RWPE2 (cell line): ENCODE measurements around the gene ZC3HAV1.

Experiments used
- ATAC-seq: fragments of 200-7000 bp; cut with Tn5 transposase; 3 replicates; pipeline ENCODE4 v1.9.1; 2021; ENCODE audit warnings: low read depth
- DNase-seq: peaks from one replicate; pipeline ENCODE4 v3.0.0-alpha.2; 2020; ENCODE audit warnings: low spot score
- H3K27ac ChIP-seq: fragments of 450-650 bp; 2 replicates; pipeline ENCODE4 v1.5.1; 2017; ENCODE audit warnings: mild to moderate bottlenecking; ENCODE audit not compliant: poor library complexity, severe bottlenecking
- H3K27me3 ChIP-seq: fragments of 250-450 bp; sonication (Bioruptor Pico); 2 replicates; pipeline ENCODE4 v1.5.1; 2021; ENCODE audit warnings: mild to moderate bottlenecking, moderate library complexity; ENCODE audit not compliant: insufficient read depth, poor library complexity, severe bottlenecking
- H3K36me3 ChIP-seq: fragments of 250-450 bp; sonication (Bioruptor Pico); 2 replicates; pipeline ENCODE4 v1.5.1; 2020; ENCODE audit warnings: low read depth, mild to moderate bottlenecking, moderate library complexity
- H3K4me1 ChIP-seq: fragments of 250-450 bp; sonication (Bioruptor Pico); 2 replicates; pipeline ENCODE4 v1.5.1; 2021; ENCODE audit warnings: mild to moderate bottlenecking, moderate library complexity; ENCODE audit not compliant: insufficient read depth, poor library complexity, severe bottlenecking
- H3K4me3 ChIP-seq: fragments of 250-450 bp; sonication (Bioruptor Pico); 2 replicates; pipeline ENCODE4 v1.5.1; 2021; ENCODE audit warnings: mild to moderate bottlenecking, moderate library complexity; ENCODE audit not compliant: severe bottlenecking
- H3K9me3 ChIP-seq: fragments of 250-450 bp; sonication (Bioruptor Pico); 2 replicates; pipeline ENCODE4 v1.5.1; 2021; ENCODE audit warnings: mild to moderate bottlenecking, moderate library complexity; ENCODE audit not compliant: severe bottlenecking
- CTCF ChIP-seq: fragments of 450-650 bp; IDR thresholded peaks from one replicate; pipeline ENCODE4 v1.5.1; 2017; ENCODE audit warnings: mild to moderate bottlenecking, moderate library complexity; ENCODE audit not compliant: poor library complexity, severe bottlenecking

ZC3HAV1 gene

DNA sequence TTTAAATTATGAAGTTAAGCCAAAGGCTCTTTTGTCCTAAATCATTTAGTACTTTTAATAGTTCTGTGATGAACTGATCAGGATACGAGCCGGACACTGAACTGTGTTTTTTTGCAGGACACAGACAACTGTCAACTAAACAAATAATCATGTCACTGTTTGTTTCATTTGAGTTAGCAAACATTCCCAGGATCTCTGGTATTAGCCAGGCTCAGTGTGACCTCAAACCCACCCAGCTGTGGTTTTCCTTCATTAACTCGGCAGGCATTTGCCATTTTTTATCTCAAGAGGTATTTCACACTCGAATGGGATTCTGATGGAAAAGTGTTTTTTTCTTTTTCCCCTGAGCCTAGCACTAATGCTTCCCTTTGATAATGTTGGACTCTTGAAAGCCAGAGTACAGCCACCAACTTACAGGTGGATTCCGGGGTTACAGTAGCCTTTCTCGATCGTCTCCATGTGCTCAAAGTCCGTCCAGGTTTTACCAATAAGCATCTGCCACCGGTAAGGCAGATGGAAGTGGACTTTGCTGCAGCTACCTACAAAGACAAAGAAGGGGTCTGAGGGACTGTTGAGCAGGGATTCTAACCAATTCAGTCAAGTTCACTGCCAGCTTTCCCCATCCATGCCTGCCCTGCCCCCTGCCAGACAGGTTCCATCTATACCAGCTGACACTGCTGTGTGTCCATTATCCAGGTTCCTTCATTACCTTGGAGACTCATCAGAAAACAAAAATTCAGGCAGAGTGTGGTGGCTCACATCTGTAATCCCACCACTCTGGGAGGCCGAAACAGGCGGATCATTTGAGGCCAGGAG is 33.4 kb downstream of the ZC3HAV1 start:
- H3K4me1 ChIP-seq = no peaks in the 10 kb centered on the region
- H3K27me3 ChIP-seq = no peaks in the 10 kb centered on the region
- no peak for ATAC-seq
- H3K27ac ChIP-seq = no peak overlapping the region
- peaks cover 97% of the 10 kb centered on the region for H3K36me3 ChIP-seq
- TF ChIP-seq CTCF = no peak
- H3K9me3 ChIP-seq = no peaks in the 10 kb centered on the region
- no peak overlapping the region for H3K4me3 ChIP-seq
- DNase-seq = no peak

GRCh38 chr7:139075031-139075652 is 34.4 kb downstream of the ZC3HAV1 start:
- H3K36me3 ChIP-seq = peaks cover 93% of the 10 kb centered on the region
- peak; percentile 89 for ATAC-seq
- TF ChIP-seq CTCF = peak; percentile 94

GRCh38 chr7:139072796-139073195 is 36.7 kb downstream of the ZC3HAV1 start:
- no peak for TF ChIP-seq CTCF
- H3K4me1 ChIP-seq = no peaks in the 10 kb centered on the region
- no peaks in the 10 kb centered on the region for H3K9me3 ChIP-seq
- DNase-seq (no peak), ATAC-seq (no peak)
- no peak overlapping the region for H3K4me3 ChIP-seq
- no peaks in the 10 kb centered on the region for H3K27me3 ChIP-seq
- no peak overlapping the region for H3K27ac ChIP-seq
- peaks cover 90% of the 10 kb centered on the region for H3K36me3 ChIP-seq

More at GRCh38 chr7:139075031-139075652, 34.4 kb downstream of the ZC3HAV1 start:
- no peaks in the 10 kb centered on the region for H3K4me1 ChIP-seq
- no peaks in the 10 kb centered on the region for H3K9me3 ChIP-seq
- no peak overlapping the region for H3K4me3 ChIP-seq
- H3K27me3 ChIP-seq = no peaks in the 10 kb centered on the region
- no peak for DNase-seq
- no peak overlapping the region for H3K27ac ChIP-seq

GRCh38 chr7:139071680-139072079 is 37.8 kb downstream of the ZC3HAV1 start:
- DNase-seq = no peak
- H3K27me3 ChIP-seq = no peaks in the 10 kb centered on the region
- no peak for TF ChIP-seq CTCF
- peaks cover 90% of the 10 kb centered on the region for H3K36me3 ChIP-seq
- no peaks in the 10 kb centered on the region for H3K4me1 ChIP-seq
- no peak overlapping the region for H3K4me3 ChIP-seq
- no peaks in the 10 kb centered on the region for H3K9me3 ChIP-seq
- ATAC-seq = no peak
- H3K27ac ChIP-seq = no peak overlapping the region
